ENCODE data around the gene CHURC1.

DNA sequence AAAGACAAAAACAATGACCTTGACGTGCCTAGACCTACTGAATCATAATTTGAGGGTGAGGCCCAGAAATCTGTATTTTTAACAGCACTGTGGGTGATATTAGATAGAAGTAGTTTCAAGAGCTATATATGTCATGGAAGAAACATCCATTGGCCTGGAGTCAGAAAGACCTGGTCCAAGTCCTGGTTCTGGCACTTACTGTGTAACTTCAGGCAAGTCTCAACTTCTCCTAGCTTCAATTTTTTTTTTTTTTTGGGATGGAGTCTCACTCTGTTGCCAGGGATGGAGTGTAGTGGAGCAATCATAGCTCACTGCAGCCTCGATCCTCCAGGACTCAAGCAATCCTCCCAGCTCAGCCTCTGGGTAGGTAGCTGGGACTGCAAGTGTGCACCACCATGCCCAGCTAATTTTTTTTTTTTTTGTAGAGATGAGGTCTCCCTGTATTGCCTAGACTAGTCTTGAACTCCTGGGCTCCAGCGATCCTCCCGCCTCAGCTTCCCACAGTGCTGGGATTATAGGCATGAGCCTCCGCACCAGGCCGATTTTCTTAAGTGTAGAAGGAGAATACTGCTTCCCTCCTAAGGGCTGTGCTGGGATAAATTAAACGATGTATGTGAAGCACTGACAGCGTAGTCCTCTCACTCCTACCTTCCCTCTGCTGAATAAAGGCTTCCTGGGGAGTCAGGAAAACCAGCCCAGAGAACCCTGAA lies 42.6 kb downstream of the CHURC1 start:
- TF ChIP-seq, protein P1, sequence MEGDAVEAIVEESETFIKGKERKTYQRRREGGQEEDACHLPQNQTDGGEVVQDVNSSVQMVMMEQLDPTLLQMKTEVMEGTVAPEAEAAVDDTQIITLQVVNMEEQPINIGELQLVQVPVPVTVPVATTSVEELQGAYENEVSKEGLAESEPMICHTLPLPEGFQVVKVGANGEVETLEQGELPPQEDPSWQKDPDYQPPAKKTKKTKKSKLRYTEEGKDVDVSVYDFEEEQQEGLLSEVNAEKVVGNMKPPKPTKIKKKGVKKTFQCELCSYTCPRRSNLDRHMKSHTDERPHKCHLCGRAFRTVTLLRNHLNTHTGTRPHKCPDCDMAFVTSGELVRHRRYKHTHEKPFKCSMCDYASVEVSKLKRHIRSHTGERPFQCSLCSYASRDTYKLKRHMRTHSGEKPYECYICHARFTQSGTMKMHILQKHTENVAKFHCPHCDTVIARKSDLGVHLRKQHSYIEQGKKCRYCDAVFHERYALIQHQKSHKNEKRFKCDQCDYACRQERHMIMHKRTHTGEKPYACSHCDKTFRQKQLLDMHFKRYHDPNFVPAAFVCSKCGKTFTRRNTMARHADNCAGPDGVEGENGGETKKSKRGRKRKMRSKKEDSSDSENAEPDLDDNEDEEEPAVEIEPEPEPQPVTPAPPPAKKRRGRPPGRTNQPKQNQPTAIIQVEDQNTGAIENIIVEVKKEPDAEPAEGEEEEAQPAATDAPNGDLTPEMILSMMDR (conservative IDR thresholded peaks at IDR 0.05; ENCODE audit: low read depth, low read length) = no peak
- no peak for TF ChIP-seq EZH2 (IDR thresholded peaks at IDR 0.05; ENCODE audit: borderline replicate concordance, low read depth, low read length, poor library complexity, severe bottlenecking)

Measured in A673 (cell line).